CD4-positive, alpha-beta T cell treated with Interleukin-4 for 1 hour (primary cell): ENCODE data around the gene WDFY1.
A peak's percentile ranks its signal among the peaks of the same experiment; 100 is the strongest.

Experiments
- DNase-seq, 2 donors: peaks; one replicate each; pipeline ENCODE4 v3.0.0-alpha.2; 2020 to 2022

The WDFY1 gene

DNA sequence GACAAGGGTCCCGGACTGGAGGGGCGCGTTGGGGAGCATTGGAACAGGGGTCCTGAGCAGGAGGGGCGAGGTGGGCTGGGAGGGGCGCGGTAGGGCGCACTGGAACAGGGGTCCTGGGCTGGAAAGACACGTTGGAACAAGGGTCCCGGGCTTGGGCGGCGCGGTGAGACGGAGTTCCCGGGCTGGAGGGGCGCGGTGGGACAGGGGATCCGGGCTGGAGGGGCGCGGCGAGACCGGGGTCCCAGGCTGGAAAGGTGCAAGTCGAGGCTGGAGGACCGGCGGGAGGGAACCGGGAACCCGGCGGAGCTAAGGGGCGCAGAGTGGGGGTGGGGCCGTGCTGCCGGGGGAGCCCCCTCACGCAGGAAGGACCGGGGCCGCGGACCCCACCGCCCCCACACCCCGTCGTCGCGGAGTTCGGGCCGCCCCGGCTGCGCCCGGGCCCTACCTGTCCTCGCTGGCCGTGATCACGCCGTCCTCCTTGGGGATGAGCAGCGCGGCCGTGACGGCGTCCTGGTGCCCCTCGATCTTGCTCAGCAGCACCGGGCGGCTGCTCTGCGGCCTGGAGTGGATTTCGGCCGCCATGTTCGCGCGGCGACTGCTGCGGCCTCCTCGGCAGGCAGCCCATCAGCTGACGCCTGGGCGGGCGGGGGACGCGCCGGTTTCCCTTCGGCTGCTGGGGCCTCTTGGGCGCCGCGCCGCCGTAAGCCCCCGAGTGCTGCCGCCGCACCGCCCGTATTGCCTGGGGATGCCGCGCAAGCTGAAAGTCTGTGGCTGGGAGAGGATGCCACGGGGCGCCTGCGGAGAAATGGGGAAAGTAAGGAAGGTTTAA is at the start of gene WDFY1:
Gene WDFY1, minus strand, starts transcription at position 633 of the 829 bp plus-strand sequence. Its CDS starts 51 bp downstream, at position 582.
- DNase-seq: peak; percentile 75 to 81

GRCh38 chr2:223994562-223995162 is 49.5 kb upstream of the WDFY1 start:
- no peak for DNase-seq

DNA sequence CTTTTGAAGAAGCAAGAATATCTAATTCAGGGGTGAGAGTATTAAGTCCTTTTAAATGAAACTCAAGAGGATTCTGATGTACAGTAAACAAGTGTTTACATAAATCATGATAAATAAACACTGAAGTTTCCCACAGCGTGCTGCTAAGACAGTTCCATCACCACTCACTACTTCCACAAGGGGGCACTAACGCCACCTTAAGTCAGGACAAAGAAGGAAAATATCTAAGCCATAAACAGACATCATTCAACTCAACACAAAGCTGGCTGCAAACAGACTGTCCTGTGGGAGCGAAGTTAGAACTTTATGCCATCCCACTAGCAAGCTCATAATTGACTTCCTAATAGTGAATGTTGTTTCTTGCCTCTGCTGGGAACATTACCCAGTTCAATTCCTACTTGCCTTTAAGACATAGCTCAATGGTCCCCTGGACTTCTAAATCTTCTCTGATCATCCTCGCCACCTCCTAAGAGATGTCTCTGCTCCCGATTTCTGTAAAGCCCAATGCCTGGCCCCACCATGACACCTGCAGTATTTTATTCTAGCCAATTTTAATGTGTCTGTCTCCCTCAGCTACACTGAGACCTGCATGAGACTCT is 48.6 kb upstream of the WDFY1 start:
- peak; percentile 50 to 65 for DNase-seq

DNA sequence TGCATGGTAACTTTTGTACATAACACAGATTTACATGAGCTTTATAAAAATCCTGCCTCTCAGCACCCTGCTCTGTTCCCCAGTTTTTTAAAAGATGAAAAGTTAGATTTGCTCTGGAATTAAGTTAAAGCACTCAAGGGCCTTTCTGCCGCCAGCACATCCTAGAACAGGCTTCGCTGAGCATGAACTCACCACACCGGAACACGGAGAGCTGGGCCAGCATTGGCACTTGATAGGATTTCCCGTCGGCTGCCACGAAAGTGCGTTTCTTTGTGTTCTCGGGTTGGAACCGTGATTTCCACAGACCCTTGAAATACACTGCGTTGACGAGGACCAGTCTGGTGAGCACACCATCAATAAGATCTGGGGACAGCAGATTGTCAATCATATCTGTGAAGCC is 46.5 kb upstream of the WDFY1 start:
- DNase-seq: no peak

- DNase-seq: no peak
Measured at GRCh38 chr2:223989856-223990232, 44.7 kb upstream of the WDFY1 start.

- DNase-seq: no peak
Measured at GRCh38 chr2:223989206-223989855, 44.2 kb upstream of the WDFY1 start.

DNA sequence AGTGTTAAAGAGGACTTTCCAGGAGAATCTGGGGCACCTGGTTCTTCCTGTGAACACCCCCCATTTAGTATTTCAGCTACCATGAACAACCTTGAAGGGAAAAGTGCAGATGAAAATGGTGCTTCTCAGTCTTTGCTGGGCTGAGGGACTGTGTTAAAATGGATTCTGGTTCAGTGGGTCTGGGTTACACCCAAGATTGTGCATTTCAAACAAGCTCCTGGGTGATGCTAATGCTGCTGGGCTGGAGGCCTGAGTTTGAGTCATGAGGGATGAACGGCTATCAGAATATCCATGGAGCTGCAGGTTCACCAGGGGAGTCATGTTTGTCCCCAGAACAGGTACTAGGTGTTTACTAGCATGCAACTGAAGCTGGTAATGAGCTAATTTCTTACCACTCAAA is 36.1 kb upstream of the WDFY1 start:
- no peak for DNase-seq

GRCh38 chr2:223980803-223981202 is 35.7 kb upstream of the WDFY1 start:
- no peak for DNase-seq

GRCh38 chr2:223980397-223980735 is 35.2 kb upstream of the WDFY1 start:
- no peak for DNase-seq

DNA sequence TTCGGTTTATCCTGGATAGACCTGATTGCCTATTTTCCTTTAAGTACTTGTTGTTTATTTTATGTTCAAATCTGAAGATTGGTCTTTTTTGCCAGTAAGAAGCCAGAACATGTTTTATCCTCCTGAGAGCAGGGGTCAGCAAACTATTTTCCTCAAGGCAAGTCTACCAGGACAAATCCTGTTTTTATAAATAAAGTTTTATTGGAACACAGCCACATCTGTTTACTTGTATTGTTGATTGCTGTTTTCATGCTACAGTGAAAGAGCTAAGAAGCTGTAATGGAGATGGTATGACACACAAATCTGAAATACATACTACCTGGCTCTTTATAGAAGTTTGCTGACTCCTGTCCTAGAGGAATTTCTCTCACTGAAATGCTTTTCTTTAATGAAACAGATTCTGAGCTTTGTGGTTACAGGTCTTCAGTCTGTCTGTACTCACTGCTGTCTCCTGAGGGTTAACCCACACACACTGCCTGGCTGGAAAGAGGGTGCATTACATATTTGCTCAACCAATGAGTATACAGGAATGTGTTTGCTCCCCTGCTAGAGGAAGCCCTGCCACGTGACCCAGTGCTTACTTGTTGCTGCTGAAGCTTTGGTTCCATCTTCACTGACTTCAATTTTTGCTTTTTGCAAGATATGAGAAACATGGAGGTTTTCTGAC is 34.7 kb upstream of the WDFY1 start:
- DNase-seq: no peak

- DNase-seq: no peak
Measured at GRCh38 chr2:223978451-223978850, 33.3 kb upstream of the WDFY1 start.

GRCh38 chr2:223976635-223977226 is 31.6 kb upstream of the WDFY1 start:
- DNase-seq: no peak

- DNase-seq: no peak
Measured at GRCh38 chr2:223973606-223974005, 28.5 kb upstream of the WDFY1 start.

- DNase-seq: no peak
Measured at GRCh38 chr2:223972656-223973102, 27.5 kb upstream of the WDFY1 start.

GRCh38 chr2:223971731-223972130 is 26.6 kb upstream of the WDFY1 start:
- no peak for DNase-seq

- peak; percentile 27 to 68 for DNase-seq
Measured at GRCh38 chr2:223970343-223971128, 25.4 kb upstream of the WDFY1 start.

DNA sequence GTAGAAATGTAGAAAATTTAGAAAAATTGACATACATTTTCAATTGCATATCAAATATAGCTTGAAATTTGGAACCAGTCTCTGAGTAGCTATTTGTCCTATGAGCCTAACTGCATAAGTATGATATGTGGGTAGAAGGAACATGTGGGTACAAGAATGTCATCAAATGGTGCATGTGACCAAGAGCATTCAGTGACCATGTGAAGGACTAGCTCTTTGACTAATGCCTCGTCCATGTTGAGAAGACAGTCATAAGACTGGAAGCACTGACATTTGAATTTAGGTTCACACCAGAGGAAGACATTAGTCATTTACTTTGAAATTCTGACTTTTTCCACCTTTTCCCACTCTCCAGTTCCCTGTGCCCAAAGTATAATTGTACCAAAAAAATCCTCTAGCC is 24.7 kb upstream of the WDFY1 start:
- no peak for DNase-seq

DNA sequence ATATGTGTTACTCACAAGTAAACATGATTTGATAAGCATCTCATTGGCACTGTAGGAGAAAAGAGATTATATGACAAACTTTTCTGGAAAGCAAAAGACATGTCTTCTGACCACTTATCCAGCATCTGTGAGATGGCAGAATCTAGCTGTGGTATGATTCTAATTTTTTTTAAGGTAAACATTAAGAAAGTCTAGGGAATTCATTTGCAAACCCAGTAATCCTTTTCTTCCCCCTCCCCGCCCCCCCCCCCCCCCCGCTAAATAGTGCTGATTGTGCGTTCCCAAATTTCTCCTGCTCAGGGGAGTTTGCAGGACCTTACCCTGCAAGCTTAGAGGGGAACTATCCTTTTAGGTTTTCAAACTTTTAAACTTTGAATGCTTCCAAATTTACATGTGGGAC is 24.2 kb upstream of the WDFY1 start:
- no peak for DNase-seq

DNA sequence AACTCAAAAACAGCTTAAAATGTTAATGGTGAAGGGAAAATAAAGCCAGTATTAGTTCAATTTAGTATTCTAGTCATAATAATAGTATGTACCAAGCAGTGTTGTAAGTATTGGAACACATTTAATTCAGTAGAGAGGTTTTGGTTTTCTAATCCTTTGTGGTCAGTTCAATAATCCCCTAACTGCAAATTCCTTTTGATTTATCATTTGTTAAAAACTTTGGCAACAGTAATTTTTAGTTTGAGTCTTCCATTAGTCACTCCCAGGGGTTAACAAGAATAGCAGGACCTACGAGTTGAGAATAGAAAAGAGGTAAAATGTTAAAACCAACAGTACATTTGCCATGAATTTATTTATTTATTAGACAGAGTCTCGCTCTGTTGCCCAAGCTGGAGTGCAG is 22.8 kb upstream of the WDFY1 start:
- DNase-seq: no peak

DNA sequence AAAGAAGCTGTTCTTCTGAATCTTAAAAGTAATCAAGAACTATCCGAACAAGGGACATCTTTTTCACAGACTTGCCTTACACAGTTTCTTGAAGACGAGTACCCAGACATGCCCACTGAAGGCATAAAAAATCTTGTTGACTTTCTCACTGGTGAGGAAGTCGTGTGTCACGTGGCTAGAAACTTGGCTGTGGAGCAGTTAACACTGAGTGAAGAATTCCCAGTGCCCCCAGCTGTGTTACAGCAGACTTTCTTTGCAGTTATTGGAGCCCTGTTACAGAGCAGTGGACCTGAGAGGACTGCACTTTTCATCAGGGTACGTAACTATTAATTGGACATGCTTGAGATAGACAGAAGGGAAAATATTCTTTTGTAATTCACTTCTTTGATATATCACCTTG is 14.6 kb upstream of the WDFY1 start:
- no peak for DNase-seq

DNA sequence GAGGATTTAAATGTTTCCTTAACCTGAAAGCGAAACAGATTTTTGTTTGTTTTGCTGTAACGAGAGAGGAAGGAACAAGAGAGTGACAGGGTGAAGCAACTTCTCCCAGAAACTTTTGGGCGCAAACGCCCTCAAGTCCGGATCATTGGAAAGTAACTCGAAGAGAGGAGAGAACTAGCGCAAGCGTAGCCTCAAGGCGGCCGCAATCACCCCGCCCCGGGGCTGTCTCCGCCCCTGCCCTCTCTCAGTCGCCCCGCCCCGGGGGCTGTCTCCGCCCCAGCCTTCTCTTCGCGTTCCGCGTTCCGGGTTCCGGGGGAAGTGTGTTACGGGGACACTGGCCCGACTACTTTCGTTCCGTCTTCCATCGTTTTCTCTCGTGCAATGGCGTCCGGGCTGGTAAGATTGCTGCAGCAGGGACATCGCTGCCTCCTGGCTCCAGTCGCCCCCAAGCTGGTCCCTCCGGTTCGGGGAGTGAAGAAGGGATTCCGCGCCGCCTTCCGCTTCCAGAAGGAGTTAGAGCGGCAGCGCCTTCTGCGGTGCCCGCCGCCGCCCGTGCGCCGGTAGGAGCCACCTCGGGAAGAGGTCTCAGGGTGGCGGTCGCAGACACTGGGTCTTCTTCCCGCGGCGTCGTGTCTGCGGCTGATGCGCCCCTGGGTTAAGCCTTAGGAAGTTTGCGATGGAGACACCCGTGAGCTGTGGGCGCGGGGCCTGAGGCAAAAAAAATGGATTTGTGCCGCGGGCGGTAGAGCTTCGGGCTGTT is 12.1 kb upstream of the WDFY1 start, which contains the start of gene MRPL44:
Gene MRPL44, plus strand, starts transcription at position 372 of the 760 bp plus-strand sequence. Its CDS starts 10 bp downstream, at position 382.
- DNase-seq: peak; percentile 94 to 96
